GM12878 (cell line): ENCODE data around the gene CACNA2D4. TPM values are rescaled to one million over a fixed set of nuclear protein-coding genes. Genes with fewer than 3 reads are reported as not detected.

ENCODE experiments used
- ATAC-seq: fragments of 200-7000 bp; cut with Tn5 transposase; 3 replicates; pipeline ENCODE4 v1.9.1; 2020; ENCODE audit warnings: mild to moderate bottlenecking, moderate library complexity
- BruUV-seq: library from RNA; stranded (reverse); fragments of 400-500 nt; replicated peaks from 2 replicates; lab custom pipeline; 2021; lab: Mats Ljungman, UMichigan
- CTCF ChIA-PET: fragments of 300-600 bp; sonication (Branson Sonifier 250); formaldehyde crosslinking; extraction: SDS; loops from one replicate; lab custom pipeline; 2021; ENCODE audit warnings: inconsistent platforms; lab: Yijun Ruan, JAX
- POLR2A ChIA-PET: fragments of 350-600 bp; formaldehyde crosslinking; extraction: SDS; loops from one replicate; lab custom pipeline; 2021; ENCODE audit warnings: inconsistent platforms; lab: Charles Lee
- RAD21 ChIA-PET: fragments of 300-600 bp; sonication (Branson Sonifier 250); formaldehyde crosslinking; loops from one replicate; lab custom pipeline; 2023; ENCODE audit warnings: antibody characterized with exemption; ENCODE audit not compliant: unreplicated experiment; lab: Charles Lee
- SMC1A ChIA-PET: fragments of 300-600 bp; sonication (Branson Sonifier 250); formaldehyde crosslinking; loops from one replicate; lab custom pipeline; 2023; ENCODE audit not compliant: unreplicated experiment, uncharacterized antibody; lab: Charles Lee
- DNase-seq: peaks from one replicate; pipeline ENCODE4 v3.0.0-alpha.2; 2011; ENCODE audit warnings: low read depth, low spot score
- FAIRE-seq: peaks from 3 replicates; lab custom pipeline; 2011; peaks lifted over from hg19 to GRCh38; lab: Jason Lieb, UNC
- H2AFZ ChIP-seq: 2 replicates; pipeline ENCODE4 v1.6.0; 2011; ENCODE audit warnings: low read depth, low read length, control low read depth; ENCODE audit not compliant: control insufficient read depth
- H3K27ac ChIP-seq: 2 replicates; pipeline ENCODE4 v1.5.1; 2011; ENCODE audit warnings: control low read depth; ENCODE audit not compliant: control insufficient read depth, insufficient read depth
- H3K27me3 ChIP-seq, 2 experiments: replicated peaks in 1 of 2; 2 replicates each; pipeline versions ENCODE4 v1.6.0 to v1.6.1; 2011; ENCODE audit warnings: low read length in 1 of 2; ENCODE audit not compliant: control insufficient read depth in 2 of 2, insufficient read depth in 2 of 2
- H3K36me3 ChIP-seq, 2 experiments: 2 replicates each; pipeline ENCODE4 v1.5.1; 2011; ENCODE audit warnings: low read length in 1 of 2; ENCODE audit not compliant: control insufficient read depth in 2 of 2, insufficient read depth in 2 of 2
- H3K4me1 ChIP-seq: 2 replicates; pipeline ENCODE4 v1.6.1; 2011; ENCODE audit warnings: mild to moderate bottlenecking, low read length, moderate library complexity, mixed read lengths; ENCODE audit not compliant: control insufficient read depth, insufficient read depth
- H3K4me2 ChIP-seq: 2 replicates; pipeline ENCODE4 v1.6.0; 2011; ENCODE audit warnings: control low read depth; ENCODE audit not compliant: control insufficient read depth, insufficient read depth
- H3K4me3 ChIP-seq: fragments of 200-600 bp; sonication (generic); 2 replicates; pipeline ENCODE4 v1.5.1; 2016
- H3K79me2 ChIP-seq: 2 replicates; pipeline ENCODE4 v1.6.0; 2011; ENCODE audit warnings: low read length; ENCODE audit not compliant: control insufficient read depth, insufficient read depth
- H3K9ac ChIP-seq: 2 replicates; pipeline ENCODE4 v1.8.0; 2011; ENCODE audit warnings: low read length, control low read depth, mixed read lengths; ENCODE audit not compliant: control insufficient read depth, insufficient read depth
- H3K9me3 ChIP-seq: replicated peaks from 3 replicates; pipeline ENCODE4 v1.5.1; 2011; ENCODE audit warnings: mild to moderate bottlenecking, low read length; ENCODE audit not compliant: control insufficient read depth, insufficient read depth
- H4K20me1 ChIP-seq: 2 replicates; pipeline ENCODE4 v1.6.0; 2011; ENCODE audit not compliant: control insufficient read depth, insufficient read depth
- CREM ChIP-seq: IDR thresholded peaks from 2 replicates; pipeline ENCODE4 v1.6.1; 2014; ENCODE audit warnings: antibody characterized with exemption, low read depth
- EED ChIP-seq: sonication (generic); IDR thresholded peaks from 2 replicates; pipeline ENCODE4 v1.6.1; 2016; ENCODE audit warnings: antibody characterized with exemption, low read depth
- FOS ChIP-seq: IDR thresholded peaks from 3 replicates; pipeline ENCODE4 v1.6.1; 2011; ENCODE audit warnings: borderline replicate concordance; ENCODE audit not compliant: insufficient read length; ENCODE audit errors: extremely low read depth
- FOXK2 ChIP-seq: fragments of 450-650 bp; IDR thresholded peaks from 2 replicates; pipeline ENCODE4 v1.6.1; 2017; ENCODE audit warnings: mild to moderate bottlenecking, moderate library complexity
- IKZF1 ChIP-seq: fragments of 450-650 bp; conservative IDR thresholded peaks from 2 replicates; pipeline ENCODE4 v1.6.1; 2017; ENCODE audit warnings: antibody characterized with exemption, mild to moderate bottlenecking
- IKZF2 ChIP-seq, 2 experiments: fragments of 450-650 bp; IDR thresholded peaks; 2 replicates each; pipeline ENCODE4 v1.6.1; 2017; ENCODE audit warnings: mild to moderate bottlenecking in 2 of 2, moderate library complexity in 2 of 2
- MXI1 ChIP-seq: fragments of 150-350 bp; IDR thresholded peaks from 2 replicates; pipeline ENCODE4 v1.6.1; 2011; ENCODE audit warnings: low read depth, mild to moderate bottlenecking, inconsistent platforms, low read length, improper control_type of control experiment
- RBBP5 ChIP-seq: fragments of 200-600 bp; sonication (generic); conservative IDR thresholded peaks from 2 replicates; pipeline ENCODE4 v1.6.1; 2016
- SREBF1 ChIP-seq: IDR thresholded peaks from 2 replicates; pipeline ENCODE4 v1.6.1; 2012; ENCODE audit warnings: mild to moderate bottlenecking, low read length
- SREBF2 ChIP-seq: IDR thresholded peaks from 2 replicates; pipeline ENCODE4 v1.6.1; 2012; ENCODE audit warnings: mild to moderate bottlenecking, low read length
- STAT1 ChIP-seq: fragments of 450-650 bp; conservative IDR thresholded peaks from 2 replicates; pipeline ENCODE4 v1.6.1; 2014; ENCODE audit warnings: antibody characterized with exemption, mild to moderate bottlenecking
- TBL1XR1 ChIP-seq: IDR thresholded peaks from 2 replicates; pipeline ENCODE4 v1.6.1; 2012; ENCODE audit warnings: low read depth, low read length, improper control_type of control experiment
- TCF3 ChIP-seq: IDR thresholded peaks from 2 replicates; pipeline ENCODE4 v1.6.1; 2012; ENCODE audit warnings: low read depth, mild to moderate bottlenecking, low read length, borderline replicate concordance; ENCODE audit not compliant: insufficient read depth
- TCF7 ChIP-seq: IDR thresholded peaks from 2 replicates; pipeline ENCODE4 v1.6.1; 2014; ENCODE audit warnings: antibody characterized with exemption, borderline replicate concordance
- ZNF622 ChIP-seq: fragments of 450-650 bp; IDR thresholded peaks from 2 replicates; pipeline ENCODE4 v1.6.1; 2017; ENCODE audit warnings: mild to moderate bottlenecking, inconsistent platforms
- WGBS: methylation state at CpG from one replicate; pipeline ENCODE4 v1.1.6; 2016; ENCODE audit warnings: low lambda C conversion rate; ENCODE audit not compliant: insufficient replicate concordance, insufficient coverage; ENCODE audit errors: missing lambda C conversion rate; 5-methylcytosine and 5-hydroxymethylcytosine counted together
- in situ Hi-C: fragments of 300-500 bp; cut with MboI; formaldehyde crosslinking; loops from 9 replicates; pipeline ENCODE4 v1.14.3; 2018; ENCODE audit warnings: mixed read lengths
- intact Hi-C: fragments of 100-400 bp; cut with micrococcal nuclease; formaldehyde crosslinking; loops from one replicate; pipeline ENCODE4 v1.14.2; 2022; ENCODE audit not compliant: unreplicated experiment
- polyA plus RNA-seq, 11 experiments: library from polyadenylated mRNA; depleted of rRNA in 4 of 11; unstranded in 6 of 11; stranded (reverse) in 5 of 11; fragments of >200 nt; fragmentation: Nextera tagmentation in 4 of 11; fragmentation: Illumina TruSeq in 1 of 11; extraction: Ambion mirVana in 4 of 11; extraction: Trizol in 1 of 11; gene quantifications; 1 replicate in 1 of 11; 2 replicates in 10 of 11; pipeline versions ENCODE4 v1.2.1 to v1.2.3, GENCODE V29; 2011 to 2016; ENCODE audit warnings: inconsistent platforms in 2 of 11, missing spikeins in 2 of 11, low read depth in 1 of 11
- total RNA-seq, 4 experiments: library from RNA; depleted of rRNA in 3 of 4; stranded (reverse); fragments of >200 nt in 3 of 4; fragmentation: Illumina TruSeq in 1 of 4; extraction: Trizol in 1 of 4; gene quantifications; 2 replicates each; pipeline versions ENCODE4 v1.2.1 to v1.2.3, GENCODE V29; 2013 to 2021
- TF ChIP-seq, protein P1 (sequence below): IDR thresholded peaks from 2 replicates; pipeline ENCODE4 v1.6.1; 2011; ENCODE audit warnings: low read depth, mild to moderate bottlenecking, low read length, moderate library complexity, borderline replicate concordance; ENCODE audit errors: extremely low read depth
- TF ChIP-seq, protein P2 (sequence below): fragments of 450-650 bp; conservative IDR thresholded peaks from 2 replicates; pipeline ENCODE4 v1.6.1; 2017; ENCODE audit warnings: mild to moderate bottlenecking, moderate library complexity
- TF ChIP-seq, protein P3 (sequence below): fragments of 150-350 bp; IDR thresholded peaks from 2 replicates; pipeline ENCODE4 v1.6.1; 2014; ENCODE audit warnings: mild to moderate bottlenecking, low read depth, low read length

Gene CACNA2D4
- total and polyA plus RNA-seq, 10 of the 15 experiments (the other 5 are each of a cell fraction or from before 2014, with no cell fraction given) = 0.03 to 1.0 (median 0.65) TPM

DNA sequence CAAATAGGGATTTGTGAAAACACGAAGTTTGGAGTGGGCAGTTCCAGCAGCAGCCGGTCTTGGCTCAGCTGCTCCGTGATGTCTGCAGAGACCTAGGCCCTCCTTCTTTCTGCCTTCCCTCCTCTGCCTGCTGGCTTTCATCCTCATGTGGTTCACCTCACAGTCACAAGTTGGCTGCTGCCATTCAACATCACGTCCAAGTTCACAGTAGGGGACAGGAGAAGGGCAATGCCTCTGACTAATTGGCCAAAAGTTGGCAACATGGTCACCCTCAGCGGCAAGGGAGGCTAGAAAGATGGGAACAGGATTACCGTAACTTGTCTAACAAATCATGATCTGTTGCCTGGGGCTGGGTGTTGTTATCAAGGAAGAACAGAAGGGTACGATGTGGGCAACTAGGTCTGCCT lies 7.8 kb upstream of the CACNA2D4 start:
- Histone ChIP-seq H3K79me2 (no peaks in the 10 kb centered on the region), H3K4me1 (peaks cover 8% of the 10 kb centered on the region; the same call in 1 of the 2 replicates), H3K9ac (no peak overlapping the region), H3K36me3 (no peaks in the 10 kb centered on the region), H4K20me1 (no peaks in the 10 kb centered on the region), H2AFZ (no peak overlapping the region), H3K9me3 (no peaks in the 10 kb centered on the region; the same call in 2 of the 3 replicates), H3K27me3 (no peaks in the 10 kb centered on the region; a peak in 1 of 4 replicates), H3K27ac (no peak overlapping the region), H3K4me2 (no peak overlapping the region), H3K4me3 (no peak overlapping the region)
- no TSS peak for BruUV-seq
- DNase-seq = no peak
- ChIA-PET CTCF (interaction anchor here (0.7 to 4.6 kb wide), 3 partner anchors 13 to 292 kb away, joined by 3 to 43 read pairs (median 4); no protein-coding TSS in a partner anchor), RAD21 (interaction anchor here (1.6 to 3.0 kb wide), 2 partner anchors 14 to 135 kb away, joined by 4 to 20 read pairs; no protein-coding TSS in a partner anchor), POLR2A (no interaction called here), SMC1A (interaction anchor here (1.8 kb wide), 1 partner anchor 13 kb away, joined by 7 read pairs; no protein-coding TSS in a partner anchor)
- 76% methylated on average over 7 of the region's 7 CpGs for WGBS
- no peak for ATAC-seq
- TF ChIP-seq CREM (no peak), RBBP5 (no peak), IKZF1 (no peak), IKZF2 (IDR thresholded peaks at IDR 0.05) (no peak), FOXK2 (no peak), TBL1XR1 (no peak), EED (no peak), SREBF2 (no peak), TCF3 (no peak), ZNF622 (no peak), FOS (no peak), STAT1 (no peak), TCF7 (no peak), SREBF1 (no peak), MXI1 (no peak)
- TF ChIP-seq, protein P1, sequence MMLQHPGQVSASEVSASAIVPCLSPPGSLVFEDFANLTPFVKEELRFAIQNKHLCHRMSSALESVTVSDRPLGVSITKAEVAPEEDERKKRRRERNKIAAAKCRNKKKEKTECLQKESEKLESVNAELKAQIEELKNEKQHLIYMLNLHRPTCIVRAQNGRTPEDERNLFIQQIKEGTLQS = no peak
- TF ChIP-seq, protein P2, sequence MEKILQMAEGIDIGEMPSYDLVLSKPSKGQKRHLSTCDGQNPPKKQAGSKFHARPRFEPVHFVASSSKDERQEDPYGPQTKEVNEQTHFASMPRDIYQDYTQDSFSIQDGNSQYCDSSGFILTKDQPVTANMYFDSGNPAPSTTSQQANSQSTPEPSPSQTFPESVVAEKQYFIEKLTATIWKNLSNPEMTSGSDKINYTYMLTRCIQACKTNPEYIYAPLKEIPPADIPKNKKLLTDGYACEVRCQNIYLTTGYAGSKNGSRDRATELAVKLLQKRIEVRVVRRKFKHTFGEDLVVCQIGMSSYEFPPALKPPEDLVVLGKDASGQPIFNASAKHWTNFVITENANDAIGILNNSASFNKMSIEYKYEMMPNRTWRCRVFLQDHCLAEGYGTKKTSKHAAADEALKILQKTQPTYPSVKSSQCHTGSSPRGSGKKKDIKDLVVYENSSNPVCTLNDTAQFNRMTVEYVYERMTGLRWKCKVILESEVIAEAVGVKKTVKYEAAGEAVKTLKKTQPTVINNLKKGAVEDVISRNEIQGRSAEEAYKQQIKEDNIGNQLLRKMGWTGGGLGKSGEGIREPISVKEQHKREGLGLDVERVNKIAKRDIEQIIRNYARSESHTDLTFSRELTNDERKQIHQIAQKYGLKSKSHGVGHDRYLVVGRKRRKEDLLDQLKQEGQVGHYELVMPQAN = no peak
- TF ChIP-seq, protein P3, sequence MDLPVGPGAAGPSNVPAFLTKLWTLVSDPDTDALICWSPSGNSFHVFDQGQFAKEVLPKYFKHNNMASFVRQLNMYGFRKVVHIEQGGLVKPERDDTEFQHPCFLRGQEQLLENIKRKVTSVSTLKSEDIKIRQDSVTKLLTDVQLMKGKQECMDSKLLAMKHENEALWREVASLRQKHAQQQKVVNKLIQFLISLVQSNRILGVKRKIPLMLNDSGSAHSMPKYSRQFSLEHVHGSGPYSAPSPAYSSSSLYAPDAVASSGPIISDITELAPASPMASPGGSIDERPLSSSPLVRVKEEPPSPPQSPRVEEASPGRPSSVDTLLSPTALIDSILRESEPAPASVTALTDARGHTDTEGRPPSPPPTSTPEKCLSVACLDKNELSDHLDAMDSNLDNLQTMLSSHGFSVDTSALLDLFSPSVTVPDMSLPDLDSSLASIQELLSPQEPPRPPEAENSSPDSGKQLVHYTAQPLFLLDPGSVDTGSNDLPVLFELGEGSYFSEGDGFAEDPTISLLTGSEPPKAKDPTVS = no peak
- FAIRE-seq = no peak
- in situ Hi-C loops (no loop called here), intact Hi-C loops (no loop called here)
